ENCODE results near the gene NOP56.
"Not testable (repeated sequence)": the region's sequence is repeated elsewhere in the genome, so short reads cannot be mapped to it uniquely, and the experiment has no call there.

Gene NOP56

GRCh38 chr20:2657674-2658073, 5.2 kb downstream of the NOP56 start:
- H3K36me3 ChIP-seq (ENCODE audit: control insufficient read depth, insufficient read depth, low read length) = peaks cover 63% of the 10 kb centered on the region
- H3K4me1 ChIP-seq (ENCODE audit: control insufficient read depth, insufficient read depth, low read length) = no peaks in the 10 kb centered on the region
- DNase-seq (ENCODE audit: low read depth, low spot score) = no peak
- H3K9me3 ChIP-seq (ENCODE audit: control insufficient read depth, insufficient read depth, low read length) = no peaks in the 10 kb centered on the region
- no CpG with 5 or more reads among the region's 5 CpGs for WGBS (ENCODE audit: insufficient coverage, insufficient read length)
- no peak overlapping the region for H3K27ac ChIP-seq (ENCODE audit: low read length)
- no peak overlapping the region for H3K4me3 ChIP-seq (ENCODE audit: low read length)
- H3K27me3 ChIP-seq (ENCODE audit: control insufficient read depth, insufficient read depth, low read length) = no peaks in the 10 kb centered on the region

- Histone ChIP-seq H3K36me3 (ENCODE audit: control insufficient read depth, insufficient read depth, low read length) (peaks cover 60% of the 10 kb centered on the region), H3K4me3 (ENCODE audit: low read length) (no peak overlapping the region), H3K27me3 (ENCODE audit: control insufficient read depth, insufficient read depth, low read length) (no peaks in the 10 kb centered on the region), H3K9me3 (ENCODE audit: control insufficient read depth, insufficient read depth, low read length) (no peaks in the 10 kb centered on the region), H3K27ac (ENCODE audit: low read length) (no peak overlapping the region), H3K4me1 (ENCODE audit: control insufficient read depth, insufficient read depth, low read length) (no peaks in the 10 kb centered on the region)
- WGBS (ENCODE audit: insufficient coverage, insufficient read length) = no CpG with 5 or more reads among the region's 13 CpGs
- DNase-seq (ENCODE audit: low read depth, low spot score) = no peak
Measured at GRCh38 chr20:2658414-2659354, 6.3 kb downstream of the NOP56 start.

GRCh38 chr20:2659547-2659946, 7.1 kb downstream of the NOP56 start:
- no peaks in the 10 kb centered on the region for H3K9me3 ChIP-seq (ENCODE audit: control insufficient read depth, insufficient read depth, low read length)
- peaks cover 54% of the 10 kb centered on the region for H3K36me3 ChIP-seq (ENCODE audit: control insufficient read depth, insufficient read depth, low read length)
- DNase-seq (ENCODE audit: low read depth, low spot score) = no peak
- no peak overlapping the region for H3K27ac ChIP-seq (ENCODE audit: low read length)
- no peaks in the 10 kb centered on the region; the same call in 1 of the 2 replicates for H3K4me1 ChIP-seq (ENCODE audit: control insufficient read depth, insufficient read depth, low read length)
- no peak overlapping the region for H3K4me3 ChIP-seq (ENCODE audit: low read length)
- no peaks in the 10 kb centered on the region for H3K27me3 ChIP-seq (ENCODE audit: control insufficient read depth, insufficient read depth, low read length)
- no CpG with 5 or more reads among the region's 10 CpGs for WGBS (ENCODE audit: insufficient coverage, insufficient read length)

GRCh38 chr20:2663364-2663886, 11.0 kb downstream of the NOP56 start:
- Histone ChIP-seq H3K27me3 (ENCODE audit: control insufficient read depth, insufficient read depth, low read length) (no peaks in the 10 kb centered on the region), H3K4me1 (ENCODE audit: control insufficient read depth, insufficient read depth, low read length) (no peaks in the 10 kb centered on the region; the same call in 1 of the 2 replicates), H3K36me3 (ENCODE audit: control insufficient read depth, insufficient read depth, low read length) (peaks cover 24% of the 10 kb centered on the region), H3K4me3 (ENCODE audit: low read length) (peak overlapping the region; percentile 80), H3K9me3 (ENCODE audit: control insufficient read depth, insufficient read depth, low read length) (no peaks in the 10 kb centered on the region), H3K27ac (ENCODE audit: low read length) (no peak overlapping the region)
- WGBS (ENCODE audit: insufficient coverage, insufficient read length) = no CpG with 5 or more reads among the region's 13 CpGs
- no peak for DNase-seq (ENCODE audit: low read depth, low spot score)

- H3K4me1 ChIP-seq (ENCODE audit: control insufficient read depth, insufficient read depth, low read length) = no peaks in the 10 kb centered on the region; the same call in 1 of the 2 replicates
- no peak within 1 kb of the TSS for H3K27ac ChIP-seq (ENCODE audit: low read length)
- peak; percentile 60 for DNase-seq (ENCODE audit: low read depth, low spot score)
- no CpG with 5 or more reads among the region's 49 CpGs for WGBS (ENCODE audit: insufficient coverage, insufficient read length)
- H3K36me3 ChIP-seq (ENCODE audit: control insufficient read depth, insufficient read depth, low read length) = peaks cover 18% of the 10 kb centered on the region
- peak within 1 kb of the TSS; percentile 80 for H3K4me3 ChIP-seq (ENCODE audit: low read length)
- no peaks in the 10 kb centered on the region for H3K9me3 ChIP-seq (ENCODE audit: control insufficient read depth, insufficient read depth, low read length)
- peaks cover 2% of the 10 kb centered on the region; the same call in 1 of the 2 replicates for H3K27me3 ChIP-seq (ENCODE audit: control insufficient read depth, insufficient read depth, low read length)
Measured at GRCh38 chr20:2663887-2664719, 11.7 kb downstream of the NOP56 start, which contains the start of gene IDH3B. Gene IDH3B, minus strand, starts transcription at chr20:2664216. Its CDS starts 28 bp downstream, at chr20:2664188.

- Histone ChIP-seq H3K27me3 (ENCODE audit: control insufficient read depth, insufficient read depth, low read length) (peaks cover 2% of the 10 kb centered on the region; the same call in 1 of the 2 replicates), H3K27ac (ENCODE audit: low read length) (no peak overlapping the region), H3K9me3 (ENCODE audit: control insufficient read depth, insufficient read depth, low read length) (no peaks in the 10 kb centered on the region), H3K4me3 (ENCODE audit: low read length) (no peak overlapping the region), H3K4me1 (ENCODE audit: control insufficient read depth, insufficient read depth, low read length) (no peaks in the 10 kb centered on the region), H3K36me3 (ENCODE audit: control insufficient read depth, insufficient read depth, low read length) (no peaks in the 10 kb centered on the region)
- DNase-seq (ENCODE audit: low read depth, low spot score) = no peak
- WGBS (ENCODE audit: insufficient coverage, insufficient read length) = no CpG with 5 or more reads among the region's 4 CpGs
Measured at GRCh38 chr20:2671977-2672376, 19.5 kb downstream of the NOP56 start.

- H3K9me3 ChIP-seq (ENCODE audit: control insufficient read depth, insufficient read depth, low read length) = no peaks in the 10 kb centered on the region
- H3K4me1 ChIP-seq (ENCODE audit: control insufficient read depth, insufficient read depth, low read length) = no peaks in the 10 kb centered on the region
- H3K27ac ChIP-seq (ENCODE audit: low read length) = no peak overlapping the region
- no peak for DNase-seq (ENCODE audit: low read depth, low spot score)
- no peak overlapping the region for H3K4me3 ChIP-seq (ENCODE audit: low read length)
- H3K36me3 ChIP-seq (ENCODE audit: control insufficient read depth, insufficient read depth, low read length) = no peaks in the 10 kb centered on the region
- peaks cover 2% of the 10 kb centered on the region; the same call in 1 of the 2 replicates for H3K27me3 ChIP-seq (ENCODE audit: control insufficient read depth, insufficient read depth, low read length)
- WGBS (ENCODE audit: insufficient coverage, insufficient read length) = no CpG with 5 or more reads among the region's 3 CpGs
Measured at GRCh38 chr20:2672446-2672845, 20.0 kb downstream of the NOP56 start.

- DNase-seq (ENCODE audit: low read depth, low spot score) = no peak
- Histone ChIP-seq H3K27me3 (ENCODE audit: control insufficient read depth, insufficient read depth, low read length) (peaks cover 2% of the 10 kb centered on the region; the same call in 1 of the 2 replicates), H3K4me3 (ENCODE audit: low read length) (no peak overlapping the region), H3K9me3 (ENCODE audit: control insufficient read depth, insufficient read depth, low read length) (no peaks in the 10 kb centered on the region), H3K36me3 (ENCODE audit: control insufficient read depth, insufficient read depth, low read length) (no peaks in the 10 kb centered on the region), H3K27ac (ENCODE audit: low read length) (no peak overlapping the region), H3K4me1 (ENCODE audit: control insufficient read depth, insufficient read depth, low read length) (no peaks in the 10 kb centered on the region)
- WGBS (ENCODE audit: insufficient coverage, insufficient read length) = no CpG with 5 or more reads among the region's 4 CpGs
Measured at GRCh38 chr20:2673453-2673852, 21.0 kb downstream of the NOP56 start.

GRCh38 chr20:2680046-2680445, 27.6 kb downstream of the NOP56 start:
- DNase-seq (ENCODE audit: low read depth, low spot score) = no peak
- H3K4me1 ChIP-seq (ENCODE audit: control insufficient read depth, insufficient read depth, low read length) = no peaks in the 10 kb centered on the region
- WGBS (ENCODE audit: insufficient coverage, insufficient read length) = no CpG with 5 or more reads among the region's 4 CpGs
- no peak overlapping the region for H3K27ac ChIP-seq (ENCODE audit: low read length)
- no peaks in the 10 kb centered on the region for H3K9me3 ChIP-seq (ENCODE audit: control insufficient read depth, insufficient read depth, low read length)
- no peaks in the 10 kb centered on the region for H3K36me3 ChIP-seq (ENCODE audit: control insufficient read depth, insufficient read depth, low read length)
- H3K27me3 ChIP-seq (ENCODE audit: control insufficient read depth, insufficient read depth, low read length) = no peaks in the 10 kb centered on the region
- no peak overlapping the region for H3K4me3 ChIP-seq (ENCODE audit: low read length)

GRCh38 chr20:2682040-2682439, 29.6 kb downstream of the NOP56 start:
- H3K27me3 ChIP-seq (ENCODE audit: control insufficient read depth, insufficient read depth, low read length); H3K4me1 ChIP-seq (ENCODE audit: control insufficient read depth, insufficient read depth, low read length); H3K4me3 ChIP-seq (ENCODE audit: low read length); H3K9me3 ChIP-seq (ENCODE audit: control insufficient read depth, insufficient read depth, low read length); H3K27ac ChIP-seq (ENCODE audit: low read length); DNase-seq (ENCODE audit: low read depth, low spot score); H3K36me3 ChIP-seq (ENCODE audit: control insufficient read depth, insufficient read depth, low read length): not testable (repeated sequence)
- 100% methylated on average over 2 of the region's 3 CpGs for WGBS (ENCODE audit: insufficient coverage, insufficient read length)

Data from iPS DF 6.9 (cell line).